K562 (cell line): ENCODE results near the gene KDM5A. TPM values are rescaled to one million over a fixed set of nuclear protein-coding genes. Genes with fewer than 3 reads are reported as not detected.

Source experiments
- ATAC-seq: fragments of 200-7000 bp; cut with Tn5 transposase; 3 replicates; pipeline ENCODE4 v1.9.1; 2020; ENCODE audit warnings: moderate library complexity
- BruUV-seq: library from RNA; stranded (reverse); fragments of 400-500 nt; replicated peaks from 2 replicates; lab custom pipeline; 2021; lab: Mats Ljungman, UMichigan
- CTCF ChIA-PET: fragments of 300-600 bp; formaldehyde crosslinking; extraction: SDS; loops from one replicate; lab custom pipeline; 2021; ENCODE audit warnings: low intra/inter-chr PET ratio; lab: Yijun Ruan, JAX
- POLR2A ChIA-PET: fragments of 300-600, 350-650 bp; sonication (Branson Sonifier 250); formaldehyde crosslinking; extraction: SDS; loops from one replicate; lab custom pipeline; 2021; ENCODE audit warnings: antibody characterized with exemption, inconsistent platforms; lab: Yijun Ruan, JAX
- DNase-seq, 4 experiments: peaks; one replicate each; pipeline versions ENCODE4 v3.0.0 to v3.0.0-alpha.2; 2011 to 2018; ENCODE audit warnings: low spot score in 3 of 4, mixed read lengths in 3 of 4; ENCODE audit errors: extremely low read depth in 1 of 4
- FAIRE-seq: peaks from 2 replicates; lab custom pipeline; 2011; peaks lifted over from hg19 to GRCh38; lab: Jason Lieb, UNC
- H2AFZ ChIP-seq: 2 replicates; pipeline ENCODE4 v1.6.0; 2011; ENCODE audit warnings: low read depth, low read length, control low read depth, inconsistent platforms
- H3K27ac ChIP-seq: fragments of 200-600 bp; 3 replicates; pipeline ENCODE4 v1.8.0; 2011; ENCODE audit warnings: low read depth, mild to moderate bottlenecking, control low read depth, inconsistent platforms, low read length, moderate library complexity, mixed read lengths; ENCODE audit errors: extremely low read depth
- H3K27me3 ChIP-seq, 2 experiments: fragments of 300-600 bp in 1 of 2; 2 replicates in 1 of 2; 3 replicates in 1 of 2; pipeline versions ENCODE4 v1.6.0 to v1.8.0; 2011; ENCODE audit warnings: inconsistent platforms in 2 of 2, low read length in 2 of 2, mild to moderate bottlenecking in 1 of 2, mixed read lengths in 1 of 2, moderate library complexity in 1 of 2; ENCODE audit not compliant: control insufficient read depth in 2 of 2, insufficient read depth in 2 of 2
- H3K36me3 ChIP-seq: fragments of 300-600 bp; 3 replicates; pipeline ENCODE4 v1.8.0; 2011; ENCODE audit warnings: mild to moderate bottlenecking, low read length, inconsistent platforms; ENCODE audit not compliant: control insufficient read depth, insufficient read depth
- H3K4me1 ChIP-seq, 2 experiments: fragments of 200-600 bp in 1 of 2; replicated peaks in 1 of 2; 2 replicates in 1 of 2; 3 replicates in 1 of 2; pipeline versions ENCODE4 v1.5.1 to v1.8.0; 2011; ENCODE audit warnings: inconsistent platforms in 2 of 2, low read length in 2 of 2, mild to moderate bottlenecking in 1 of 2, mixed read lengths in 1 of 2, moderate library complexity in 1 of 2; ENCODE audit not compliant: control insufficient read depth in 2 of 2, insufficient read depth in 2 of 2
- H3K4me2 ChIP-seq: 2 replicates; pipeline ENCODE4 v1.6.1; 2011; ENCODE audit warnings: low read length, control low read depth, inconsistent platforms, mixed read lengths; ENCODE audit not compliant: insufficient read depth
- H3K4me3 ChIP-seq: fragments of 200-600 bp; sonication (generic), shearing (Covaris generic); 2 replicates; pipeline ENCODE4 v1.5.1; 2016; ENCODE audit warnings: control low read depth, inconsistent platforms
- H3K79me2 ChIP-seq: fragments of 200-600 bp; 3 replicates; pipeline ENCODE4 v1.8.0; 2011; ENCODE audit warnings: low read length, inconsistent platforms; ENCODE audit not compliant: control insufficient read depth, insufficient read depth
- H3K9ac ChIP-seq, 2 experiments: 2 replicates each; pipeline versions ENCODE4 v1.6.0 to v1.6.1; 2011; ENCODE audit warnings: low read depth in 2 of 2, low read length in 2 of 2, control low read depth in 1 of 2, inconsistent platforms in 1 of 2, mild to moderate bottlenecking in 1 of 2, mixed read lengths in 1 of 2; ENCODE audit not compliant: insufficient read depth in 1 of 2
- H3K9me1 ChIP-seq: one replicate; pipeline ENCODE4 v1.6.0; 2011; ENCODE audit warnings: inconsistent platforms, mild to moderate bottlenecking, low read length, moderate library complexity; ENCODE audit not compliant: control insufficient read depth, insufficient read depth
- H3K9me3 ChIP-seq: replicated peaks from 2 replicates; pipeline ENCODE4 v1.5.1; 2011; ENCODE audit warnings: low read depth, low read length, inconsistent platforms; ENCODE audit not compliant: control insufficient read depth, insufficient read depth
- H4K20me1 ChIP-seq: replicated peaks from 2 replicates; pipeline ENCODE4 v1.6.1; 2011; ENCODE audit warnings: low read length, inconsistent platforms, mixed read lengths; ENCODE audit not compliant: control insufficient read depth, insufficient read depth
- ASH1L ChIP-seq: fragments of 450-650 bp; IDR thresholded peaks from 2 replicates; pipeline ENCODE4 v1.6.1; 2018; ENCODE audit warnings: borderline replicate concordance, mild to moderate bottlenecking, low read depth; ENCODE audit not compliant: partially characterized antibody
- NFE2L1 ChIP-seq: fragments of 450-650 bp; IDR thresholded peaks from 2 replicates; pipeline ENCODE4 v1.6.1; 2016; ENCODE audit warnings: missing genetic modification characterization, low read depth, mild to moderate bottlenecking, missing compliant biosample characterization, moderate library complexity, borderline replicate concordance
- PHTF2 ChIP-seq: fragments of 250-450 bp; sonication (Bioruptor Pico); IDR thresholded peaks from 2 replicates; pipeline ENCODE4 v1.5.0; 2021; ENCODE audit warnings: mild to moderate bottlenecking
- RBBP5 ChIP-seq: fragments of 200-600 bp; sonication (generic); IDR thresholded peaks from 2 replicates; pipeline ENCODE4 v1.6.1; 2012; ENCODE audit warnings: borderline replicate concordance, mild to moderate bottlenecking, low read length, control low read depth, inconsistent platforms; ENCODE audit not compliant: insufficient read depth, poor library complexity, severe bottlenecking
- SIRT6 ChIP-seq: IDR thresholded peaks from one replicate; pipeline ENCODE4 v1.6.1; 2012; ENCODE audit warnings: low read depth, mild to moderate bottlenecking, control low read depth, inconsistent platforms, low read length, moderate library complexity
- TAF9B ChIP-seq: fragments of 450-650 bp; IDR thresholded peaks from 2 replicates; pipeline ENCODE4 v1.6.1; 2018; ENCODE audit warnings: mild to moderate bottlenecking; ENCODE audit not compliant: partially characterized antibody
- ZFP30 ChIP-seq: fragments of 250-450 bp; sonication (Bioruptor Pico); IDR thresholded peaks from 2 replicates; pipeline ENCODE4 v1.8.0; 2022; ENCODE audit warnings: moderate library complexity, mild to moderate bottlenecking, inconsistent platforms, borderline replicate concordance
- ZNF23 ChIP-seq: fragments of 250-450 bp; sonication (Bioruptor Pico); IDR thresholded peaks from 2 replicates; pipeline ENCODE4 v1.4.0; 2020; ENCODE audit warnings: mild to moderate bottlenecking
- ZNF263 ChIP-seq: sonication (generic); formaldehyde crosslinking; IDR thresholded peaks from 2 replicates; pipeline ENCODE4 v1.8.0; 2022; ENCODE audit warnings: mild to moderate bottlenecking, missing genetic modification reagents, borderline replicate concordance
- ZNF707 ChIP-seq: fragments of 250-450 bp; sonication (Bioruptor Pico); conservative IDR thresholded peaks from 2 replicates; pipeline ENCODE4 v1.8.0; 2022; ENCODE audit warnings: inconsistent platforms, mild to moderate bottlenecking, moderate library complexity
- WGBS: fragments of 100-300 bp; shearing (Covaris generic); methylation state at CpG from one replicate; pipeline ENCODE4 v1.1.6; 2016; ENCODE audit warnings: low coverage, mixed read lengths; ENCODE audit not compliant: insufficient coverage; ENCODE audit errors: missing lambda C conversion rate; 5-methylcytosine and 5-hydroxymethylcytosine counted together
- in situ Hi-C: fragments of 300-500 bp; cut with MboI; formaldehyde crosslinking; loops from 4 replicates; pipeline ENCODE4 v1.15.0; 2018; ENCODE audit warnings: inconsistent platforms, mixed read lengths
- intact Hi-C: fragments of 100-400 bp; cut with micrococcal nuclease; formaldehyde crosslinking; loops from 2 replicates; pipeline ENCODE4 v1.14.2; 2022
- polyA plus RNA-seq, 8 experiments: library from polyadenylated mRNA; depleted of rRNA in 4 of 8; stranded (reverse) in 5 of 8; unstranded in 3 of 8; fragments of >200 nt; fragmentation: Nextera tagmentation in 2 of 8; fragmentation: Illumina TruSeq in 1 of 8; extraction: Ambion mirVana in 2 of 8; extraction: Trizol in 1 of 8; gene quantifications; 2 replicates each; pipeline versions ENCODE4 v1.2.1 to v1.2.3, GENCODE V29; 2011 to 2014; ENCODE audit warnings: inconsistent platforms in 1 of 8, missing spikeins in 1 of 8
- total RNA-seq, 7 experiments: library from RNA; depleted of rRNA in 6 of 7; stranded (reverse); fragments of >200 nt in 6 of 7; fragmentation: Illumina TruSeq in 2 of 7; extraction: Trizol in 2 of 7; gene quantifications; 2 replicates each; pipeline versions ENCODE4 v1.2.1 to v1.2.3, GENCODE V29; 2011 to 2021; ENCODE audit warnings: low replicate concordance in 1 of 7
- TF ChIP-seq, protein P1 (sequence below): fragments of 250-450 bp; sonication (Bioruptor Pico); IDR thresholded peaks from 2 replicates; pipeline ENCODE4 v1.9.0; 2021; ENCODE audit warnings: mild to moderate bottlenecking
- TF ChIP-seq, protein P2 (sequence below): fragments of 150-350 bp; conservative IDR thresholded peaks from 2 replicates; pipeline ENCODE4 v1.6.1; 2014; ENCODE audit warnings: low read length

Gene KDM5A
- total and polyA plus RNA-seq, 9 of the 15 experiments (the other 6 are each of a cell fraction or from before 2014, with no cell fraction given), result 5.5 to 35.1 (median 13.1) TPM

- 91% methylated on average over 1 of the region's 1 CpG for WGBS
- POLR2A ChIA-PET, result no interaction called here
- H3K9ac ChIP-seq, result no peak overlapping the region
- H4K20me1 ChIP-seq, result no peaks in the 10 kb centered on the region
- H3K27me3 ChIP-seq, result no peaks in the 10 kb centered on the region
- in situ Hi-C loops, result no loop called here
- H3K9me3 ChIP-seq, result no peaks in the 10 kb centered on the region
- intact Hi-C loops, result no loop called here
- DNase-seq (no peak), ATAC-seq (no peak), FAIRE-seq (no peak)
- no peak overlapping the region for H3K27ac ChIP-seq
- H3K4me2 ChIP-seq, result no peak overlapping the region
- H3K36me3 ChIP-seq, result peaks cover 44% of the 10 kb centered on the region; the same call in 2 of the 3 replicates
- H2AFZ ChIP-seq, result no peak overlapping the region
- H3K4me3 ChIP-seq, result no peak overlapping the region
- no peaks in the 10 kb centered on the region for H3K79me2 ChIP-seq
- BruUV-seq, result no TSS peak
- TF ChIP-seq ZFP30 (CRISPR knock-in tag) (no peak), RBBP5 (no peak), ZNF263 (CRISPR knock-in tag) (no peak), ZNF707 (CRISPR knock-in tag) (no peak), SIRT6 (no peak), TAF9B (no peak), PHTF2 (CRISPR knock-in tag) (no peak), NFE2L1 (tag) (no peak), ZNF23 (no peak), ASH1L (no peak)
- TF ChIP-seq, protein P1, sequence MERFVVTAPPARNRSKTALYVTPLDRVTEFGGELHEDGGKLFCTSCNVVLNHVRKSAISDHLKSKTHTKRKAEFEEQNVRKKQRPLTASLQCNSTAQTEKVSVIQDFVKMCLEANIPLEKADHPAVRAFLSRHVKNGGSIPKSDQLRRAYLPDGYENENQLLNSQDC (CRISPR knock-in tag), result no peak
- TF ChIP-seq, protein P2, sequence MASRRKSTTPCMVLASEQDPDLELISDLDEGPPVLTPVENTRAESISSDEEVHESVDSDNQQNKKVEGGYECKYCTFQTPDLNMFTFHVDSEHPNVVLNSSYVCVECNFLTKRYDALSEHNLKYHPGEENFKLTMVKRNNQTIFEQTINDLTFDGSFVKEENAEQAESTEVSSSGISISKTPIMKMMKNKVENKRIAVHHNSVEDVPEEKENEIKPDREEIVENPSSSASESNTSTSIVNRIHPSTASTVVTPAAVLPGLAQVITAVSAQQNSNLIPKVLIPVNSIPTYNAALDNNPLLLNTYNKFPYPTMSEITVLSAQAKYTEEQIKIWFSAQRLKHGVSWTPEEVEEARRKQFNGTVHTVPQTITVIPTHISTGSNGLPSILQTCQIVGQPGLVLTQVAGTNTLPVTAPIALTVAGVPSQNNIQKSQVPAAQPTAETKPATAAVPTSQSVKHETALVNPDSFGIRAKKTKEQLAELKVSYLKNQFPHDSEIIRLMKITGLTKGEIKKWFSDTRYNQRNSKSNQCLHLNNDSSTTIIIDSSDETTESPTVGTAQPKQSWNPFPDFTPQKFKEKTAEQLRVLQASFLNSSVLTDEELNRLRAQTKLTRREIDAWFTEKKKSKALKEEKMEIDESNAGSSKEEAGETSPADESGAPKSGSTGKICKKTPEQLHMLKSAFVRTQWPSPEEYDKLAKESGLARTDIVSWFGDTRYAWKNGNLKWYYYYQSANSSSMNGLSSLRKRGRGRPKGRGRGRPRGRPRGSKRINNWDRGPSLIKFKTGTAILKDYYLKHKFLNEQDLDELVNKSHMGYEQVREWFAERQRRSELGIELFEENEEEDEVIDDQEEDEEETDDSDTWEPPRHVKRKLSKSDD, result no peak
- no peaks in the 10 kb centered on the region for H3K4me1 ChIP-seq
- CTCF ChIA-PET, result no interaction called here
- H3K9me1 ChIP-seq, result no peaks in the 10 kb centered on the region
Observed at GRCh38 chr12:292186-292585, 96.9 kb downstream of the KDM5A start.
